B cell (primary cell): Measurements from ENCODE around the gene UBE2E3. TPM values are rescaled to one million over a fixed set of nuclear protein-coding genes. Genes with fewer than 3 reads are reported as not detected.

Experiments
- ATAC-seq: fragments of 200-7000 bp; cut with Tn5 transposase; one replicate; pipeline ENCODE4 v1.10.0; 2021; ENCODE audit warnings: low read depth, mild to moderate bottlenecking, moderate number of reproducible peaks, moderate library complexity
- CTCF ChIA-PET: fragments of 350-600 bp; sonication (Branson Sonifier 250); formaldehyde crosslinking; loops from one replicate; lab custom pipeline; 2021; ENCODE audit warnings: antibody characterized with exemption, inconsistent platforms; lab: Charles Lee
- POLR2A ChIA-PET: fragments of 350-600 bp; sonication (Branson Sonifier 250); formaldehyde crosslinking; loops from one replicate; lab custom pipeline; 2021; ENCODE audit warnings: antibody characterized with exemption; lab: Charles Lee
- DNase-seq: peaks from one replicate; pipeline ENCODE4 v3.0.0; 2013
- H2AFZ ChIP-seq: 2 replicates; pipeline ENCODE4 v1.6.1; 2012; ENCODE audit warnings: mild to moderate bottlenecking, low read depth, low read length; ENCODE audit not compliant: insufficient read depth, poor library complexity, severe bottlenecking
- H3K27ac ChIP-seq, 2 donors: 1 replicate in 1 of 2; 2 replicates in 1 of 2; pipeline ENCODE4 v1.5.1; 2012 to 2013; ENCODE audit warnings: low read length in 2 of 2, mild to moderate bottlenecking in 2 of 2, moderate library complexity in 1 of 2
- H3K27me3 ChIP-seq, 4 experiments: fragments of 200-600 bp in 1 of 4; sonication (generic) in 1 of 4; replicated peaks in 1 of 4; 1 replicate in 2 of 4; 2 replicates in 2 of 4; pipeline versions ENCODE4 v1.6.1 to v1.7.0; 2013 to 2016; ENCODE audit warnings: low read length in 3 of 4, mild to moderate bottlenecking in 2 of 4, mixed read lengths in 1 of 4, moderate library complexity in 1 of 4; ENCODE audit not compliant: insufficient read depth in 4 of 4, control insufficient read depth in 3 of 4; ENCODE audit errors: control extremely low read depth in 1 of 4
- H3K36me3 ChIP-seq, 2 experiments: replicated peaks in 1 of 2; 1 replicate in 1 of 2; 2 replicates in 1 of 2; pipeline versions ENCODE4 v1.6.1 to v1.7.1; 2013; ENCODE audit warnings: low read length in 1 of 2; ENCODE audit not compliant: insufficient read depth in 2 of 2, control insufficient read depth in 1 of 2; ENCODE audit errors: control extremely low read depth in 1 of 2, extremely low read depth in 1 of 2
- H3K4me1 ChIP-seq, 2 donors: fragments of 200-600 bp in 1 of 2; sonication (generic) in 1 of 2; 1 replicate in 1 of 2; 2 replicates in 1 of 2; pipeline versions ENCODE4 v1.5.1 to v1.6.1; 2013 to 2017; ENCODE audit warnings: low read length in 2 of 2; ENCODE audit not compliant: control insufficient read depth in 2 of 2, insufficient read depth in 2 of 2
- H3K4me2 ChIP-seq: replicated peaks from 2 replicates; pipeline ENCODE3; 2012; ENCODE audit warnings: mild to moderate bottlenecking, low read depth, low read length; ENCODE audit not compliant: poor library complexity, severe bottlenecking
- H3K4me3 ChIP-seq, 5 experiments: fragments of 200-600 bp in 1 of 5; sonication (generic) in 1 of 5; 1 replicate in 3 of 5; 2 replicates in 2 of 5; pipeline versions ENCODE4 v1.5.1 to v1.7.0; 2011 to 2016; ENCODE audit warnings: low read length in 4 of 5, mild to moderate bottlenecking in 4 of 5, low read depth in 2 of 5, control low read depth in 1 of 5, moderate library complexity in 1 of 5; ENCODE audit not compliant: insufficient read depth in 1 of 5; ENCODE audit errors: control extremely low read depth in 1 of 5, extremely low read depth in 1 of 5
- H3K79me2 ChIP-seq: fragments of 200-600 bp; sonication (generic); one replicate; pipeline ENCODE4 v1.6.0; 2016; ENCODE audit warnings: low read length; ENCODE audit not compliant: control insufficient read depth, insufficient read depth
- H3K9ac ChIP-seq: fragments of 200-600 bp; sonication (generic); 2 replicates; pipeline ENCODE4 v1.6.1; 2017; ENCODE audit warnings: mild to moderate bottlenecking, low read length, moderate library complexity
- H3K9me3 ChIP-seq, 3 donors: one replicate each; pipeline versions ENCODE4 v1.6.1 to v1.7.1; 2013; ENCODE audit warnings: low read length in 2 of 3; ENCODE audit not compliant: control insufficient read depth in 2 of 3, insufficient read depth in 1 of 3; ENCODE audit errors: control extremely low read depth in 1 of 3
- H4K20me1 ChIP-seq: 2 replicates; pipeline ENCODE4 v1.6.0; 2012; ENCODE audit warnings: mild to moderate bottlenecking, low read length; ENCODE audit not compliant: insufficient read depth, control insufficient read depth, poor library complexity, severe bottlenecking
- H3K27ac Mint-ChIP-seq: one replicate; pipeline ENCODE4 v1.8.0; 2021; ENCODE audit warnings: mixed read lengths
- H3K27me3 Mint-ChIP-seq: one replicate; pipeline ENCODE4 v1.8.0; 2021; ENCODE audit warnings: mixed read lengths
- H3K4me1 Mint-ChIP-seq: one replicate; pipeline ENCODE4 v1.8.0; 2021; ENCODE audit warnings: mixed read lengths
- H3K4me3 Mint-ChIP-seq: one replicate; pipeline ENCODE4 v1.8.0; 2021; ENCODE audit warnings: mixed read lengths
- H3K9me3 Mint-ChIP-seq: one replicate; pipeline ENCODE4 v1.8.0; 2022; ENCODE audit warnings: mixed read lengths; ENCODE audit not compliant: insufficient read depth
- CTCF ChIP-seq: fragments of 200-600 bp; IDR thresholded peaks from one replicate; pipeline ENCODE4 v1.8.0; 2022; ENCODE audit warnings: antibody characterized with exemption, mild to moderate bottlenecking
- EZH2 ChIP-seq: IDR thresholded peaks from 2 replicates; pipeline ENCODE4 v1.6.1; 2012; ENCODE audit warnings: borderline replicate concordance, low read depth, mild to moderate bottlenecking, moderate library complexity, low read length; ENCODE audit not compliant: insufficient read depth, poor library complexity, severe bottlenecking
- WGBS: methylation state at CpG from one replicate; pipeline ENCODE4 v1.1.5; 2013; ENCODE audit warnings: missing lambda C conversion rate; ENCODE audit not compliant: insufficient coverage; 5-methylcytosine and 5-hydroxymethylcytosine counted together
- intact Hi-C: fragments of 100-400 bp; cut with micrococcal nuclease; formaldehyde crosslinking; loops from one replicate; pipeline ENCODE4 v1.10.0; 2022
- polyA plus RNA-seq: library from polyadenylated mRNA; depleted of rRNA; stranded (reverse); fragments of >200 nt; gene quantifications from 2 replicates; pipeline ENCODE4 v1.2.3, GENCODE V29; 2012
- total RNA-seq, 2 donors: library from RNA; stranded (reverse); fragments of 120-200 nt in 1 of 2; gene quantifications; 1 replicate in 1 of 2; 2 replicates in 1 of 2; pipeline versions ENCODE4 v1.2.3 to v1.2.4, GENCODE V29; 2013 to 2022

The UBE2E3 gene
- total and polyA plus RNA-seq, 2 donors (not counting 1 experiment from before 2014, with no cell fraction given) = 26.7 to 31.6 TPM

- H3K4me3 Mint-ChIP-seq = no peak overlapping the region
- no peaks in the 10 kb centered on the region for H3K79me2 ChIP-seq
- POLR2A ChIA-PET = no interaction called here
Measured at GRCh38 chr2:181051861-181052522, 71.6 kb downstream of the UBE2E3 start.

GRCh38 chr2:181052523-181052891 is 72.1 kb downstream of the UBE2E3 start:
- Histone ChIP-seq H3K27ac (no peak overlapping the region), H3K79me2 (no peaks in the 10 kb centered on the region), H3K4me1 (no peaks in the 10 kb centered on the region), H3K36me3 (no peaks in the 10 kb centered on the region), H3K9ac (no peak overlapping the region), H2AFZ (no peak overlapping the region), H3K4me2 (no peak overlapping the region), H3K27me3 (no peaks in the 10 kb centered on the region), H3K9me3 (no peaks in the 10 kb centered on the region), H3K4me3 (no peak overlapping the region), H4K20me1 (no peaks in the 10 kb centered on the region)
- no peak overlapping the region for H3K4me3 Mint-ChIP-seq
- no peak for TF ChIP-seq EZH2
- TF ChIP-seq CTCF = no peak
- ATAC-seq (no peak), DNase-seq (no peak)
- no peak overlapping the region for H3K27ac Mint-ChIP-seq
- ChIA-PET CTCF (no interaction called here), POLR2A (no interaction called here)
- no peaks in the 10 kb centered on the region for H3K9me3 Mint-ChIP-seq
- peaks cover 5% of the 10 kb centered on the region for H3K4me1 Mint-ChIP-seq
- intact Hi-C loops = no loop called here
- no peaks in the 10 kb centered on the region for H3K27me3 Mint-ChIP-seq

More at GRCh38 chr2:181051861-181052522, 71.6 kb downstream of the UBE2E3 start:
- Histone ChIP-seq H3K27me3 (no peaks in the 10 kb centered on the region), H3K4me2 (no peak overlapping the region), H3K36me3 (no peaks in the 10 kb centered on the region), H3K9ac (no peak overlapping the region), H2AFZ (no peak overlapping the region), H3K4me1 (no peaks in the 10 kb centered on the region), H3K9me3 (no peaks in the 10 kb centered on the region), H3K4me3 (no peak overlapping the region), H3K27ac (no peak overlapping the region), H4K20me1 (no peaks in the 10 kb centered on the region)
- no peak for TF ChIP-seq CTCF
- no peak for TF ChIP-seq EZH2
- 100% methylated on average over 1 of the region's 3 CpGs for WGBS
- no peak for ATAC-seq
- H3K27me3 Mint-ChIP-seq = no peaks in the 10 kb centered on the region
- DNase-seq = no peak
- H3K4me1 Mint-ChIP-seq = peaks cover 5% of the 10 kb centered on the region
- H3K9me3 Mint-ChIP-seq = no peaks in the 10 kb centered on the region
- H3K27ac Mint-ChIP-seq = no peak overlapping the region
- CTCF ChIA-PET = interaction anchor here (0.6 to 0.7 kb wide), 2 partner anchors 54 to 928 kb away, joined by 3 to 4 read pairs; no protein-coding TSS in a partner anchor
- intact Hi-C loops = no loop called here
